CD4-positive, alpha-beta T cell (primary cell): Measurements from ENCODE around the gene ECHS1. TPM values are rescaled to one million over a fixed set of nuclear protein-coding genes. Genes with fewer than 3 reads are reported as not detected.

ENCODE experiments used
- ATAC-seq: fragments of 200-7000 bp; cut with Tn5 transposase; one replicate; pipeline ENCODE4 v1.10.0; 2022; ENCODE audit warnings: mild to moderate bottlenecking; ENCODE audit not compliant: poor library complexity
- CTCF ChIA-PET: fragments of 350-600 bp; sonication (Branson Sonifier 250); formaldehyde crosslinking; loops from one replicate; lab custom pipeline; 2021; ENCODE audit warnings: antibody characterized with exemption, inconsistent platforms; lab: Charles Lee
- POLR2A ChIA-PET: fragments of 350-600 bp; sonication (Branson Sonifier 250); formaldehyde crosslinking; loops from one replicate; lab custom pipeline; 2021; ENCODE audit warnings: antibody characterized with exemption, inconsistent platforms; lab: Charles Lee
- DNase-seq, 14 experiments: peaks; one replicate each; pipeline ENCODE4 v3.0.0-alpha.2; 2013 to 2020; ENCODE audit warnings: mixed read lengths in 2 of 14
- H3K27ac ChIP-seq, 2 donors: one replicate each; pipeline versions ENCODE4 v1.5.1 to v1.7.0; 2013; ENCODE audit warnings: low read length in 2 of 2, low read depth in 1 of 2, mild to moderate bottlenecking in 1 of 2
- H3K27me3 ChIP-seq, 2 experiments: 1 replicate in 1 of 2; 2 replicates in 1 of 2; pipeline versions ENCODE4 v1.6.1 to v1.7.0; 2013; ENCODE audit warnings: low read length in 2 of 2, control low read depth in 1 of 2, mild to moderate bottlenecking in 1 of 2, moderate library complexity in 1 of 2; ENCODE audit not compliant: insufficient read depth in 2 of 2, control insufficient read depth in 1 of 2
- H3K36me3 ChIP-seq: one replicate; pipeline ENCODE4 v1.6.1; 2013; ENCODE audit warnings: low read length, control low read depth; ENCODE audit not compliant: insufficient read depth
- H3K4me1 ChIP-seq: one replicate; pipeline ENCODE4 v1.6.1; 2013; ENCODE audit warnings: low read length, control low read depth; ENCODE audit not compliant: insufficient read depth
- H3K4me3 ChIP-seq: one replicate; pipeline ENCODE4 v1.5.1; 2013; ENCODE audit warnings: mild to moderate bottlenecking, low read length, moderate library complexity
- H3K9me3 ChIP-seq, 2 experiments: 1 replicate in 1 of 2; 2 replicates in 1 of 2; pipeline versions ENCODE4 v1.6.1 to v1.7.0; 2013; ENCODE audit warnings: low read length in 2 of 2, mild to moderate bottlenecking in 2 of 2, control low read depth in 1 of 2, moderate library complexity in 1 of 2; ENCODE audit not compliant: control insufficient read depth in 1 of 2, insufficient read depth in 1 of 2
- H3K27ac Mint-ChIP-seq: one replicate; pipeline ENCODE4 v1.8.0; 2020; ENCODE audit warnings: mixed read lengths
- H3K27me3 Mint-ChIP-seq: one replicate; pipeline ENCODE4 v1.8.0; 2021; ENCODE audit warnings: mixed read lengths
- H3K36me3 Mint-ChIP-seq: one replicate; pipeline ENCODE4 v1.8.0; 2021; ENCODE audit warnings: low read depth, mixed read lengths
- H3K4me1 Mint-ChIP-seq: one replicate; pipeline ENCODE4 v1.8.0; 2021; ENCODE audit warnings: low read depth, mixed read lengths
- H3K4me3 Mint-ChIP-seq: one replicate; pipeline ENCODE4 v1.8.0; 2020; ENCODE audit warnings: mild to moderate bottlenecking, mixed read lengths
- H3K9me3 Mint-ChIP-seq: one replicate; pipeline ENCODE4 v1.8.0; 2020; ENCODE audit warnings: mixed read lengths
- CTCF ChIP-seq: fragments of 200-600 bp; IDR thresholded peaks from one replicate; pipeline ENCODE4 v1.8.0; 2022; ENCODE audit warnings: antibody characterized with exemption, mild to moderate bottlenecking
- intact Hi-C, 2 experiments: fragments of 100-400 bp; cut with DNase I in 1 of 2; cut with micrococcal nuclease in 1 of 2; formaldehyde crosslinking; loops; one replicate each; pipeline versions ENCODE4 v1.15.1 to v1.9.0; 2023 to 2025; cut with DNase I, micrococcal nuclease
- polyA plus RNA-seq, 2 donors: library from polyadenylated mRNA; unstranded; fragments of 120-200 nt; gene quantifications; one replicate each; pipeline ENCODE4 v1.2.1, GENCODE V29; 2013
- total RNA-seq, 174 experiments: library from RNA in 2 of 174; stranded (reverse) in 2 of 174; gene quantifications; one replicate each; pipeline ENCODE4 v1.2.3 and lab custom pipeline; 2021 to 2026

Gene ECHS1
- total RNA-seq: 1 to 10 TPM; 7.6 to 8.3 TPM
- 35.5 TPM for polyA plus RNA-seq (2013, experiment 1 of 2)
- 35.9 TPM for polyA plus RNA-seq (2013, experiment 2 of 2)
- 8.5 to 93.6 (median 32.4) reads per million in 172 experiments for total RNA-seq (lab: John Stamatoyannopoulos, UW)

GRCh38 chr10:133373174-133374090 is at the start of gene ECHS1:
Gene ECHS1 (minus strand): TSS chr10:133373354. CDS start chr10:133373333, 21 bp downstream.
- CTCF ChIA-PET: interaction anchor here (1.0 kb wide), 1 partner anchor 44 kb away, joined by 4 read pairs; no protein-coding TSS in a partner anchor
- H3K36me3 Mint-ChIP-seq: peaks cover 29% of the 10 kb centered on the region
- peak within 1 kb of the TSS; percentile 87 for H3K4me3 Mint-ChIP-seq
- Histone ChIP-seq H3K4me1 (peaks cover 27% of the 10 kb centered on the region), H3K4me3 (peak within 1 kb of the TSS; percentile 60), H3K27me3 (no peaks in the 10 kb centered on the region), H3K36me3 (peaks cover 21% of the 10 kb centered on the region), H3K9me3 (no peaks in the 10 kb centered on the region), H3K27ac (no peak within 1 kb of the TSS)
- DNase-seq: peak; percentile 79 to 95 (median 92)
- peak within 1 kb of the TSS; percentile 55 for H3K27ac Mint-ChIP-seq
- H3K27me3 Mint-ChIP-seq: no peaks in the 10 kb centered on the region
- POLR2A ChIA-PET: interaction anchor here (0.8 to 1.3 kb wide), 4 partner anchors 14 to 44 kb away, joined by 3 to 7 read pairs (median 4); no protein-coding TSS in a partner anchor
- H3K4me1 Mint-ChIP-seq: peaks cover 4% of the 10 kb centered on the region
- intact Hi-C loops: loop anchor here (2.0 to 5.0 kb wide), 4 partner anchors 21 to 111 kb away; partner anchors contain the start of genes TUBGCP2 (in 2 of the 2), ZNF511 (in 2 of the 2), CALY (in 1 of the 2) and MTG1 (in 1 of the 2)
- ATAC-seq: peak; percentile 99
- no peaks in the 10 kb centered on the region for H3K9me3 Mint-ChIP-seq
- TF ChIP-seq CTCF: no peak

GRCh38 chr10:133422223-133422806 is 49.2 kb upstream of the ECHS1 start:
- Mint-ChIP-seq H3K27ac (no peak overlapping the region), H3K27me3 (no peaks in the 10 kb centered on the region), H3K36me3 (peaks cover 26% of the 10 kb centered on the region), H3K9me3 (no peaks in the 10 kb centered on the region), H3K4me1 (no peaks in the 10 kb centered on the region), H3K4me3 (no peak overlapping the region)
- ATAC-seq (no peak), DNase-seq (no peak)
- TF ChIP-seq CTCF: no peak
- intact Hi-C loops: no loop called here
- Histone ChIP-seq H3K9me3 (peaks cover 0 to 4% of the 10 kb centered on the region in 2 experiments), H3K27me3 (peaks cover 6 to 7% of the 10 kb centered on the region in 2 experiments), H3K36me3 (peaks cover 17% of the 10 kb centered on the region), H3K4me3 (no peak overlapping the region), H3K27ac (no peak overlapping the region), H3K4me1 (peaks cover 6% of the 10 kb centered on the region)
- POLR2A ChIA-PET: interaction anchor here (1.4 kb wide), 1 partner anchor 21 kb away, joined by 3 read pairs; no protein-coding TSS in a partner anchor
- CTCF ChIA-PET: no interaction called here
